BJ (cell line): ENCODE data around the gene HIPK2. TPM values are rescaled to one million over a fixed set of nuclear protein-coding genes. Genes with fewer than 3 reads are reported as not detected.

ENCODE experiments used
- CTCF ChIA-PET: fragments of 350-600 bp; formaldehyde crosslinking; extraction: SDS; loops from one replicate; lab custom pipeline; 2021; ENCODE audit warnings: antibody characterized with exemption, inconsistent platforms; lab: Yijun Ruan, JAX
- POLR2A ChIA-PET: fragments of 300-600 bp; sonication (Branson Sonifier 250); formaldehyde crosslinking; extraction: SDS; loops from one replicate; lab custom pipeline; 2021; ENCODE audit warnings: antibody characterized with exemption; lab: Charles Lee
- DNase-seq: peaks from one replicate; pipeline ENCODE4 v3.0.0-alpha.2; 2011; ENCODE audit warnings: low read depth
- H3K27me3 ChIP-seq: 2 replicates; pipeline ENCODE4 v1.6.0; 2011; ENCODE audit warnings: low read length; ENCODE audit not compliant: control insufficient read depth, insufficient read depth
- H3K36me3 ChIP-seq: 2 replicates; pipeline ENCODE4 v1.5.1; 2011; ENCODE audit warnings: low read length; ENCODE audit not compliant: control insufficient read depth, insufficient read depth
- H3K4me3 ChIP-seq: 2 replicates; pipeline ENCODE4 v1.5.1; 2011; ENCODE audit warnings: low read depth, mild to moderate bottlenecking, control low read depth, low read length
- polyA plus RNA-seq: library from polyadenylated mRNA; depleted of rRNA; stranded (reverse); fragments of >200 nt; gene quantifications from 2 replicates; pipeline ENCODE4 v1.2.3, GENCODE V29; 2011
- TF ChIP-seq, protein P1 (sequence below): IDR thresholded peaks from 2 replicates; pipeline ENCODE4 v1.5.1; 2011; ENCODE audit warnings: low read depth, mild to moderate bottlenecking, control low read depth, inconsistent platforms, low read length, moderate library complexity; ENCODE audit not compliant: insufficient read depth

HIPK2 gene
- polyA plus RNA-seq, 1 experiment = 3.6 TPM

DNA sequence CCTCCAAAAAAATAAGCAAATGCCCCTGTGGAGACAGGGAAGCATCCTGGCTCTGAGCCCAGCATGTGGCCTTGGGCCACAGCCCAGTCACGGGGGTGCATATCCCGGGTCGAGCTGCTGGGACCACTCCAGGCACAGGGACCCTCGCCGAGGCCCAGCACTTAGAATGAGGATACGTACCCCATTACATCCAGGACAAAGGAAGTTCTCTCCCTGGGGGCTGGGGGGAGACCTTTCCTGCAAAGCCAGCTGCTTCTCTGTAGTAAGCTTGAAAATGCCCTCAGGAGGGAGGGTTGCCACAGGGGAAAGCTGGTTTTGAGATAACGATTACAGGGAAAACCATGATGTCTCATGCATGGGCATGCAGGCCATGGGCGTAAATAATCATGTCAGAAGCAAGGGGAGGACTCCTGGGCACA lies 75.5 kb downstream of the HIPK2 start:
- Histone ChIP-seq H3K27me3 (no peaks in the 10 kb centered on the region), H3K4me3 (no peak overlapping the region), H3K36me3 (no peaks in the 10 kb centered on the region; the same call in 1 of the 2 replicates)
- ChIA-PET CTCF (interaction anchor here (0.8 kb wide), 1 partner anchor 19 kb away, joined by 4 read pairs; no protein-coding TSS in a partner anchor), POLR2A (no interaction called here)
- DNase-seq = no peak
- TF ChIP-seq, protein P1, sequence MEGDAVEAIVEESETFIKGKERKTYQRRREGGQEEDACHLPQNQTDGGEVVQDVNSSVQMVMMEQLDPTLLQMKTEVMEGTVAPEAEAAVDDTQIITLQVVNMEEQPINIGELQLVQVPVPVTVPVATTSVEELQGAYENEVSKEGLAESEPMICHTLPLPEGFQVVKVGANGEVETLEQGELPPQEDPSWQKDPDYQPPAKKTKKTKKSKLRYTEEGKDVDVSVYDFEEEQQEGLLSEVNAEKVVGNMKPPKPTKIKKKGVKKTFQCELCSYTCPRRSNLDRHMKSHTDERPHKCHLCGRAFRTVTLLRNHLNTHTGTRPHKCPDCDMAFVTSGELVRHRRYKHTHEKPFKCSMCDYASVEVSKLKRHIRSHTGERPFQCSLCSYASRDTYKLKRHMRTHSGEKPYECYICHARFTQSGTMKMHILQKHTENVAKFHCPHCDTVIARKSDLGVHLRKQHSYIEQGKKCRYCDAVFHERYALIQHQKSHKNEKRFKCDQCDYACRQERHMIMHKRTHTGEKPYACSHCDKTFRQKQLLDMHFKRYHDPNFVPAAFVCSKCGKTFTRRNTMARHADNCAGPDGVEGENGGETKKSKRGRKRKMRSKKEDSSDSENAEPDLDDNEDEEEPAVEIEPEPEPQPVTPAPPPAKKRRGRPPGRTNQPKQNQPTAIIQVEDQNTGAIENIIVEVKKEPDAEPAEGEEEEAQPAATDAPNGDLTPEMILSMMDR = no peak

DNA sequence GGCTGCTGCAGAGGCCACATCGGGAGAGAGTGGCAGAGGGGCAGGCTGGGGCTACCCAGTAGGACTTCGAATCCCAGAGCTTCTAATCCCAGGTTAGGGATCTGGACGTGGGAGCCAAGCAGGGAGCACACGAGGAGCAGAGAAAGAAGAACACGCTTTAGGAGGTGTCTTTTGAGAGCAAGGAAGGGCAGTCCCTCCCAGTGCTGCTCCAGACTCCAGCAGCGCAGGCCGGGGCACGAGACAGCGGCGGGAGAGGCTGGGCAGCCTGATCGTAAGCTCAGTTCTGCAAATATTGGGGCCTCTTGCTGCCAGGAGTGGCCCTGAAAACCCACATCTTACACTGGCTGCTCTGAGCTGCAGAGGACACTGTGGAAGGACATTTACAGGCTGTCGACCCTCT lies 75.9 kb downstream of the HIPK2 start:
- Histone ChIP-seq H3K4me3 (no peak overlapping the region), H3K36me3 (no peaks in the 10 kb centered on the region; the same call in 1 of the 2 replicates), H3K27me3 (no peaks in the 10 kb centered on the region)
- POLR2A ChIA-PET = no interaction called here
- TF ChIP-seq, protein P1 = no peak
- CTCF ChIA-PET = interaction anchor here (0.8 kb wide), 1 partner anchor 18 kb away, joined by 4 read pairs; no protein-coding TSS in a partner anchor
- no peak for DNase-seq

DNA sequence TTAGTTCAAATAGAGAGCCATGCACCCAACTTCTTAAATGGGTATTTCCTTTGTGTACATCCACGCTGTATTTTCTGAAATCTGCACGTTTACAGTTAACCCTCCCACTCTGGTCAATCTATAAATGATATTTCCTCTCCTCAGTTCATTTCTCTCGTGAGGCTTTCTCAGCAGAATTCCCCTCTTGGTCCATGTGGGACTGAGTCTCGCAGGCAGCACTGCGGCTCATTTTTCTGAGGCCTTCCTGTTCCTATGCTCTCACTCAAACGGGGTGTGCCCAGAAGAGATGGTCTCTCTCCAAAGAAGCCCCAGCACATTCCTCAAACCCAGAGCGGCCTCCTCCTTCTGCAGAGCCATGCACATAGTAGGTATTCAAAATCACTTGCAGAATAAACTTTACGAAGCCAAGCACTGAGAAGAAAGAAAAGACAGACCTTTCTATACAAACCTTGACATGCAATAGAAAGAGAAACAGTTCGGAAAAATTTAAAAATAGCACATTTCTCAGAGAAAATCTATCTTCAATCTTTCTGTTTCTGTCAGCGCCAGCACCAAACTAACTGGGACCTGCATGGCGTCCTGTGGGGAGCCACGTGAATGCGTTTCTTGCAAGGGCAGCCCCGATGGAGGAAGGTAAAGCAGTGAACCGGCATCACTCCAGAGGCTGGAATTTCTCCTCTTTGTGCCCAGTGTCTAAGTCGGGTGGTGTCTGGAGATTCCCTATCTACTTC lies 77.1 kb downstream of the HIPK2 start:
- ChIA-PET POLR2A (no interaction called here), CTCF (no interaction called here)
- no peak overlapping the region for H3K4me3 ChIP-seq
- TF ChIP-seq, protein P1 = no peak
- no peaks in the 10 kb centered on the region for H3K27me3 ChIP-seq
- H3K36me3 ChIP-seq = no peaks in the 10 kb centered on the region; the same call in 1 of the 2 replicates
- no peak for DNase-seq

DNA sequence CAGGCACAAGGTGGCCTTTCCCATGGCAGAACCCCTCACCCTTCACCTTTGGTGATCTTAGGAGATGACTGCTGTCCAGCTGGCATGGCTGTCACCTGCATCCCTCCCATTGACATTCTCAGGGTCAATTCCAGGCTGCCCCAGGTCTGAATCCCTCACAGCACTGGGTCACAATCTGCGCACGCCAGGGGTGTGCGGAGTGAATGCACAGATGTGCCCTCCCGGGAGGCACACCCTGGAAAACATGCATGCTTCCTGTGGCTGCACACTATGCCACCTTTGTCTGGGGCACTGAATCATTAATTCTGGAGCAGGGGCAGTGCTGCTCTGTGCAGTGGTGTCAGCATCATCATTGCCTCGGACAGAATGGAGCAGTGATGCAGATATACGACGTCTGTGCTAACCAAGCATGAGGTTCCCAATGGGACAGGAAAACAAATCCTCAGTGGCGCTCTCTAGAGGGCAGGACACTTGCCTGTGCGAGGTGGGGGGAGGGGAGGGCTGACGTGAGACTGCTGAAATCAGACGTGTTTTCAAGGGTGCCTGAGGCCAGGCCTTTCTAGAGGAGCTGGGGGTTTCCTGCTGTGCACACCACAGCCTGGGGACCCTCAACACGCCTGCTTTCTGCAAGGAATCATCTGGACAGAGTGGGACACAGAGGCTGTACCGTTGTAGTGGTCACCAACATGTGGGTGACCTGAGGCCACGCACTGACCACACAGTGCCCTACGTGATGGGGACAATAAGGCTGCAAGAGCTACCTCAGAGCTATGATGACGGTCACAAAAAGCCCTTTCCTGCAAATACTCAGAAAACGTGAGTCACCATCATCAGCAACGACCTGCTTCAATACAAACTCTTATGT lies 77.9 kb downstream of the HIPK2 start:
- Histone ChIP-seq H3K4me3 (no peak overlapping the region), H3K36me3 (no peaks in the 10 kb centered on the region; the same call in 1 of the 2 replicates), H3K27me3 (no peaks in the 10 kb centered on the region)
- TF ChIP-seq, protein P1 = no peak
- POLR2A ChIA-PET = no interaction called here
- DNase-seq = no peak
- CTCF ChIA-PET = no interaction called here

DNA sequence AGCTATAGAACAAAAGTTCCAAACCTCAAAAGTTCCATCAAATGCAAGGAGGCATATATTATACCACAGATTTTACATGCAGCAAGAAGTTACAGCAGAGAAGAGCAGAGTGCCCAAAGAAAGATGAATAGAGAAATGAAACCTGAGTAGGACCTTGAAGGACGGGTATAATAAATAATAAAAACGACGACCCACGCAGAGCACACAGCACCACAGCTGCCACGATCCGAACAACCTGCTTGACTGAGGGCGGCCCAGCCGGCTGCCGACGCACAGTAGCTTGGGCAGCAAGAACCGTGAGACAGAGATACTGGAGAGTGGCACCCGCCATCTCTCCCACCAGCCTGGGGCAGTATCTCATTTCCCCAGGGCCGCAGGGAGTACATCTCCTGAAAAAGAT lies 79.0 kb downstream of the HIPK2 start:
- ChIA-PET CTCF (no interaction called here), POLR2A (no interaction called here)
- H3K27me3 ChIP-seq = no peaks in the 10 kb centered on the region
- DNase-seq = no peak
- no peak overlapping the region for H3K4me3 ChIP-seq
- TF ChIP-seq, protein P1 = no peak
- H3K36me3 ChIP-seq = no peaks in the 10 kb centered on the region; the same call in 1 of the 2 replicates
